ENCODE data around the gene SFR1. TPM values are rescaled to one million over a fixed set of nuclear protein-coding genes. Genes with fewer than 3 reads are reported as not detected.
"Not testable (repeated sequence)": the region's sequence is repeated elsewhere in the genome, so short reads cannot be mapped to it uniquely, and the experiment has no call there.

SFR1 gene
- total RNA-seq, 1 experiment from 2014 or later: 8.4 TPM

GRCh38 chr10:104170610-104171254, 48.8 kb downstream of the SFR1 start:
- CTCF ChIA-PET: no interaction called here
- no TSS peak for BruUV-seq (replicated peaks)
- no peaks in the 10 kb centered on the region for H3K9me3 ChIP-seq (ENCODE audit: control insufficient read depth, insufficient read depth, low read depth, low read length)
- POLR2A ChIA-PET: no interaction called here
- H3K4me3 ChIP-seq (ENCODE audit: low read depth in 2 of 2, low read length in 2 of 2): no peak overlapping the region
- in situ Hi-C loops (cut with HindIII; ENCODE audit: low pct_unique_long_range_greater_than_20kb, low sequenced_read_pairs) (no loop called here), intact Hi-C loops (cut with micrococcal nuclease; ENCODE audit: unreplicated experiment) (no loop called here)
- no peaks in the 10 kb centered on the region for H3K4me1 ChIP-seq (ENCODE audit: control insufficient read depth, insufficient read depth, low read length)
- no peak overlapping the region for H3K27ac ChIP-seq (ENCODE audit: low read length)
- no peaks in the 10 kb centered on the region for H3K36me3 ChIP-seq (ENCODE audit: control insufficient read depth, insufficient read depth, low read length)
- DNase-seq (ENCODE audit: low read depth, low spot score) (no peak), ATAC-seq (no peak)
- peaks cover 19% of the 10 kb centered on the region for H3K27me3 ChIP-seq (ENCODE audit: control insufficient read depth, insufficient read depth, low read length)
- no peak for TF ChIP-seq REST (IDR thresholded peaks at IDR 0.05; ENCODE audit: insufficient read depth in 1 of 2, low read depth in 2 of 2, low read length in 1 of 2)
- TF ChIP-seq TCF7L2 (IDR thresholded peaks at IDR 0.05; ENCODE audit: low read depth, low read length): no peak
- no peak for TF ChIP-seq SIN3A (IDR thresholded peaks at IDR 0.05; ENCODE audit: borderline replicate concordance, insufficient read depth, low read depth, low read length)
- TF ChIP-seq POLR2AphosphoS5 (IDR thresholded peaks at IDR 0.05; ENCODE audit: low read depth, low read length): no peak
- TF ChIP-seq CTCF (IDR thresholded peaks at IDR 0.05): no peak

GRCh38 chr10:104174136-104174535, 52.2 kb downstream of the SFR1 start:
- DNase-seq (ENCODE audit: low read depth, low spot score); POLR2A ChIA-PET; H3K27me3 ChIP-seq (ENCODE audit: control insufficient read depth, insufficient read depth, low read length); BruUV-seq (replicated peaks); H3K27ac ChIP-seq (ENCODE audit: low read length); in situ Hi-C loops (cut with HindIII; ENCODE audit: low pct_unique_long_range_greater_than_20kb, low sequenced_read_pairs); H3K4me1 ChIP-seq (ENCODE audit: control insufficient read depth, insufficient read depth, low read length); intact Hi-C loops (cut with micrococcal nuclease; ENCODE audit: unreplicated experiment); CTCF ChIA-PET; H3K4me3 ChIP-seq (ENCODE audit: low read depth in 2 of 2, low read length in 2 of 2); ATAC-seq; H3K36me3 ChIP-seq (ENCODE audit: control insufficient read depth, insufficient read depth, low read length); H3K9me3 ChIP-seq (ENCODE audit: control insufficient read depth, insufficient read depth, low read depth, low read length): not testable (repeated sequence)

Other genes starting within 250 kb of the SFR1 start
- gene STN1, start 204.0 kb upstream of the SFR1 start, total RNA-seq (2021; ENCODE audit: unreplicated experiment): 28.9 TPM
- 40.8 TPM for gene SLK, start 155.0 kb upstream of the SFR1 start, total RNA-seq (2021; ENCODE audit: unreplicated experiment)
- gene COL17A1, start 36.3 kb upstream of the SFR1 start, total RNA-seq (2021; ENCODE audit: unreplicated experiment): 0.26 TPM
- 0.21 TPM for gene CFAP43, start 110.2 kb downstream of the SFR1 start, total RNA-seq (2021; ENCODE audit: unreplicated experiment)
- gene GSTO1, start 132.7 kb downstream of the SFR1 start, total RNA-seq (2021; ENCODE audit: unreplicated experiment): 134 TPM
- gene GSTO2, start 147.0 kb downstream of the SFR1 start, total RNA-seq (2021; ENCODE audit: unreplicated experiment): 28.5 TPM
- 55.0 TPM for gene ITPRIP, start 216.3 kb downstream of the SFR1 start, total RNA-seq (2021; ENCODE audit: unreplicated experiment)
- gene CFAP58, start 231.7 kb downstream of the SFR1 start, total RNA-seq (2021; ENCODE audit: unreplicated experiment): 2.0 TPM

Data from Panc1 (cell line).